ENCODE measurements around the gene ZNF175.

The ZNF175 gene

DNA sequence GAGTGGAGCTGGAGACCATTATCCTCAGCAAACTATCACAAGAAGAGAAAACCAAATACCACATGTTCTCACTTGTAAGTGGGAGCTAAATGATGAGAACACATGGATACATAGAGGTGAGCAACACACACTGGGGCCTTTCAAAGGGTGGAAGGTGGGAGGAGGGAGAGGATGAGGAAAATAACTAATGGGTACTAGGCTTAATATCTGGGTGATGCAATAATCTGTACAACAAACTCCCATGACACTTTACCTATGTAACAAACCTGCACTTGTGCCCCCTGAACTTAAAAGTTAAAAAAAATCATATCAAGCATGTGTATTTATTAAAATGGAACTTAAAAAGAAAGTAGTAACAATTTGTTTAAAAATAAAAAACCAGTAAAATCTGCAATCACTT lies 70.6 kb downstream of the ZNF175 start:
- DNase-seq: no peak
- Histone ChIP-seq H3K9me3 (ENCODE audit: severe bottlenecking) (peaks cover 7% of the 10 kb centered on the region), H3K27ac (no peak overlapping the region), H3K36me3 (no peaks in the 10 kb centered on the region), H3K27me3 (ENCODE audit: insufficient read depth, low read depth, severe bottlenecking) (peaks cover 68% of the 10 kb centered on the region), H3K4me3 (ENCODE audit: low read depth, low read length) (no peak overlapping the region)
- TF ChIP-seq, protein P1, sequence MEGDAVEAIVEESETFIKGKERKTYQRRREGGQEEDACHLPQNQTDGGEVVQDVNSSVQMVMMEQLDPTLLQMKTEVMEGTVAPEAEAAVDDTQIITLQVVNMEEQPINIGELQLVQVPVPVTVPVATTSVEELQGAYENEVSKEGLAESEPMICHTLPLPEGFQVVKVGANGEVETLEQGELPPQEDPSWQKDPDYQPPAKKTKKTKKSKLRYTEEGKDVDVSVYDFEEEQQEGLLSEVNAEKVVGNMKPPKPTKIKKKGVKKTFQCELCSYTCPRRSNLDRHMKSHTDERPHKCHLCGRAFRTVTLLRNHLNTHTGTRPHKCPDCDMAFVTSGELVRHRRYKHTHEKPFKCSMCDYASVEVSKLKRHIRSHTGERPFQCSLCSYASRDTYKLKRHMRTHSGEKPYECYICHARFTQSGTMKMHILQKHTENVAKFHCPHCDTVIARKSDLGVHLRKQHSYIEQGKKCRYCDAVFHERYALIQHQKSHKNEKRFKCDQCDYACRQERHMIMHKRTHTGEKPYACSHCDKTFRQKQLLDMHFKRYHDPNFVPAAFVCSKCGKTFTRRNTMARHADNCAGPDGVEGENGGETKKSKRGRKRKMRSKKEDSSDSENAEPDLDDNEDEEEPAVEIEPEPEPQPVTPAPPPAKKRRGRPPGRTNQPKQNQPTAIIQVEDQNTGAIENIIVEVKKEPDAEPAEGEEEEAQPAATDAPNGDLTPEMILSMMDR (IDR thresholded peaks at IDR 0.05; ENCODE audit: low read depth, low read length): no peak
